Epidermal melanocyte (primary cell): ENCODE results near the gene KCNMB2.
A peak's percentile ranks its signal among the peaks of the same experiment; 100 is the strongest.
"Not testable (repeated sequence)": the region's sequence is repeated elsewhere in the genome, so short reads cannot be mapped to it uniquely, and the experiment has no call there.

Experiments used
- DNase-seq: peaks from one replicate; pipeline ENCODE4 v3.0.0; 2011; ENCODE audit warnings: low spot score; ENCODE audit not compliant: insufficient read length

KCNMB2 gene

GRCh38 chr3:178536211-178537079 is at the start of gene KCNMB2:
TSS of gene KCNMB2 (plus strand) at chr3:178536436.
- DNase-seq = no peak

- no peak for DNase-seq
Measured at GRCh38 chr3:178486903-178487302, 49.3 kb upstream of the KCNMB2 start.

- DNase-seq = no peak
Measured at GRCh38 chr3:178487752-178488151, 48.5 kb upstream of the KCNMB2 start.

GRCh38 chr3:178491751-178492150 is 44.5 kb upstream of the KCNMB2 start:
- no peak for DNase-seq

- no peak for DNase-seq
Measured at GRCh38 chr3:178492491-178492890, 43.7 kb upstream of the KCNMB2 start.

GRCh38 chr3:178494386-178494785 is 41.9 kb upstream of the KCNMB2 start:
- no peak for DNase-seq

- no peak for DNase-seq
Measured at GRCh38 chr3:178496911-178497310, 39.3 kb upstream of the KCNMB2 start.

- no peak for DNase-seq
Measured at GRCh38 chr3:178498871-178499270, 37.4 kb upstream of the KCNMB2 start.

GRCh38 chr3:178500631-178501030 is 35.6 kb upstream of the KCNMB2 start:
- no peak for DNase-seq

- DNase-seq = no peak
Measured at GRCh38 chr3:178504128-178504527, 32.1 kb upstream of the KCNMB2 start.

- DNase-seq = no peak
Measured at GRCh38 chr3:178505832-178506231, 30.4 kb upstream of the KCNMB2 start.

GRCh38 chr3:178507507-178508442 is 28.5 kb upstream of the KCNMB2 start:
- no peak for DNase-seq

GRCh38 chr3:178508443-178508825 is 27.8 kb upstream of the KCNMB2 start:
- no peak for DNase-seq

- DNase-seq = no peak
Measured at GRCh38 chr3:178510496-178510895, 25.7 kb upstream of the KCNMB2 start.

GRCh38 chr3:178512647-178513046 is 23.6 kb upstream of the KCNMB2 start:
- no peak for DNase-seq

- peak; percentile 48 for DNase-seq
Measured at GRCh38 chr3:178513546-178514380, 22.5 kb upstream of the KCNMB2 start.

GRCh38 chr3:178514401-178514800 is 21.8 kb upstream of the KCNMB2 start:
- no peak for DNase-seq

GRCh38 chr3:178515076-178515744 is 21.0 kb upstream of the KCNMB2 start:
- DNase-seq = not testable (repeated sequence)

- DNase-seq = no peak
Measured at GRCh38 chr3:178517665-178518334, 18.4 kb upstream of the KCNMB2 start.
